ENCODE results near the gene FBXL7.

FBXL7 gene

DNA sequence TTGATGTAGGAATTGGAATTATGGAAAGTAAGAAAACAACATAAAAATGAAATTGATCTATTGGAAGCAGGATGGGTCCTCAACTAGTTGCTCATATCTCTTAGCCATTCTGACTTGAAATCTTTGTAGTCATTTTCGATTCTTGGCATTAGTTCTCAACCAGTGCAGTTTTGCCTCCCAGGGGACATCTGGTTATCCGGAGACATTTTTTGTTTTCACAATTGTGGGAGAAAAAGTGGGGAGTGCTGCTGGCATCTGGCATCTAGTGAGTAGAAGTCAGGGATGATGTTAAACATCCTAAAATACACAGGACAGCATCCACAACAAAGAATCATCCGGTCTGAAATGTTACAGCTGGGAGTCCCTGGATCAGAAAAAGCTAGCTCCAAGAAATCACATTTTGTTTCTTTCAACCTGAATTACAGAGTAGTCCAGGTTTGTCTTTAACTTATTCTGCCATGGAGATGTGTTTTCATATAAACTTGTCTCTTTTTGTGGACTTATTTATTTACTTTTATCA is 74.9 kb downstream of the FBXL7 start:
- no peak overlapping the region for H2AFZ ChIP-seq (ENCODE audit: low read depth, low read length, severe bottlenecking)
- H4K20me1 ChIP-seq (ENCODE audit: low read depth, low read length) = no peaks in the 10 kb centered on the region
- H3K9me2 ChIP-seq (replicated peaks; ENCODE audit: insufficient read depth, low read length) = no peaks in the 10 kb centered on the region; the same call in 1 of the 2 replicates
- H3K27me3 ChIP-seq (ENCODE audit: low read length) = no peaks in the 10 kb centered on the region
- no peaks in the 10 kb centered on the region for H3F3A ChIP-seq (ENCODE audit: insufficient read depth)
- no peaks in the 10 kb centered on the region for H3K79me2 ChIP-seq (ENCODE audit: insufficient read depth, low read length)
- no peak overlapping the region for H3K4me2 ChIP-seq (ENCODE audit: low read depth, low read length, poor library complexity, severe bottlenecking)
- H3K9me3 ChIP-seq (ENCODE audit: insufficient read depth, low read length) = no peaks in the 10 kb centered on the region
- no peak overlapping the region for H3K27ac ChIP-seq (ENCODE audit: low read depth, low read length)
- no peaks in the 10 kb centered on the region for H3K36me3 ChIP-seq (ENCODE audit: low read length)
- no peak for TF ChIP-seq EZH2phosphoT487 (conservative IDR thresholded peaks at IDR 0.05; ENCODE audit: low read length)
- TF ChIP-seq, protein P1, sequence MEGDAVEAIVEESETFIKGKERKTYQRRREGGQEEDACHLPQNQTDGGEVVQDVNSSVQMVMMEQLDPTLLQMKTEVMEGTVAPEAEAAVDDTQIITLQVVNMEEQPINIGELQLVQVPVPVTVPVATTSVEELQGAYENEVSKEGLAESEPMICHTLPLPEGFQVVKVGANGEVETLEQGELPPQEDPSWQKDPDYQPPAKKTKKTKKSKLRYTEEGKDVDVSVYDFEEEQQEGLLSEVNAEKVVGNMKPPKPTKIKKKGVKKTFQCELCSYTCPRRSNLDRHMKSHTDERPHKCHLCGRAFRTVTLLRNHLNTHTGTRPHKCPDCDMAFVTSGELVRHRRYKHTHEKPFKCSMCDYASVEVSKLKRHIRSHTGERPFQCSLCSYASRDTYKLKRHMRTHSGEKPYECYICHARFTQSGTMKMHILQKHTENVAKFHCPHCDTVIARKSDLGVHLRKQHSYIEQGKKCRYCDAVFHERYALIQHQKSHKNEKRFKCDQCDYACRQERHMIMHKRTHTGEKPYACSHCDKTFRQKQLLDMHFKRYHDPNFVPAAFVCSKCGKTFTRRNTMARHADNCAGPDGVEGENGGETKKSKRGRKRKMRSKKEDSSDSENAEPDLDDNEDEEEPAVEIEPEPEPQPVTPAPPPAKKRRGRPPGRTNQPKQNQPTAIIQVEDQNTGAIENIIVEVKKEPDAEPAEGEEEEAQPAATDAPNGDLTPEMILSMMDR (IDR thresholded peaks at IDR 0.05; ENCODE audit: insufficient read depth, low read length, poor library complexity, severe bottlenecking) = no peak
- no peak overlapping the region for H3K4me3 ChIP-seq (ENCODE audit: insufficient read depth, low read length, poor library complexity, severe bottlenecking)
- no peak overlapping the region for H3K9ac ChIP-seq (ENCODE audit: low read length)

DNA sequence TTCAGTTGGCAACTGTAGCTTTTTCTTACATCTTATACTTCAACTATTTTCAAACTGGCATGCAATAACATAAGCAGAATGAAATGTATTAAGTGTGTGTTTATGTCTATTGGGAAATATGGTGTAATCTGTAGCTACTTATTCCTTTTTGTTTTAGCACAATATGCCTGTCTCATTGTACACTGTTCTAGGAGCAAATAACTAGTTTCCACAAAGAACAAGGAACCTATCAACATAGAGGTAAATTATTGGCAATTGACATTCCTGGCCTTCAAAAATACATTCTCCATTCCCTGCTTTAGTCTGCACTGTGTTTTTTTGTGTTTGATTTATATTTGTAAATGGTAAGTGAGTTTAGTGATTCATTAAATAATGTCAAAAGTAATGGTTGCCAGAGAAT is 75.7 kb downstream of the FBXL7 start:
- TF ChIP-seq, protein P1 (IDR thresholded peaks at IDR 0.05; ENCODE audit: insufficient read depth, low read length, poor library complexity, severe bottlenecking) = no peak
- TF ChIP-seq EZH2phosphoT487 (conservative IDR thresholded peaks at IDR 0.05; ENCODE audit: low read length) = no peak
- no peak overlapping the region for H2AFZ ChIP-seq (ENCODE audit: low read depth, low read length, severe bottlenecking)
- H4K20me1 ChIP-seq (ENCODE audit: low read depth, low read length) = no peaks in the 10 kb centered on the region
- H3K79me2 ChIP-seq (ENCODE audit: insufficient read depth, low read length) = no peaks in the 10 kb centered on the region
- no peak overlapping the region for H3K4me3 ChIP-seq (ENCODE audit: insufficient read depth, low read length, poor library complexity, severe bottlenecking)
- H3K9ac ChIP-seq (ENCODE audit: low read length) = no peak overlapping the region
- no peaks in the 10 kb centered on the region for H3K36me3 ChIP-seq (ENCODE audit: low read length)
- no peak overlapping the region for H3K27ac ChIP-seq (ENCODE audit: low read depth, low read length)
- H3K4me2 ChIP-seq (ENCODE audit: low read depth, low read length, poor library complexity, severe bottlenecking) = no peak overlapping the region
- no peaks in the 10 kb centered on the region; the same call in 1 of the 2 replicates for H3K9me2 ChIP-seq (replicated peaks; ENCODE audit: insufficient read depth, low read length)
- no peaks in the 10 kb centered on the region for H3F3A ChIP-seq (ENCODE audit: insufficient read depth)
- H3K27me3 ChIP-seq (ENCODE audit: low read length) = no peaks in the 10 kb centered on the region
- no peaks in the 10 kb centered on the region for H3K9me3 ChIP-seq (ENCODE audit: insufficient read depth, low read length)

DNA sequence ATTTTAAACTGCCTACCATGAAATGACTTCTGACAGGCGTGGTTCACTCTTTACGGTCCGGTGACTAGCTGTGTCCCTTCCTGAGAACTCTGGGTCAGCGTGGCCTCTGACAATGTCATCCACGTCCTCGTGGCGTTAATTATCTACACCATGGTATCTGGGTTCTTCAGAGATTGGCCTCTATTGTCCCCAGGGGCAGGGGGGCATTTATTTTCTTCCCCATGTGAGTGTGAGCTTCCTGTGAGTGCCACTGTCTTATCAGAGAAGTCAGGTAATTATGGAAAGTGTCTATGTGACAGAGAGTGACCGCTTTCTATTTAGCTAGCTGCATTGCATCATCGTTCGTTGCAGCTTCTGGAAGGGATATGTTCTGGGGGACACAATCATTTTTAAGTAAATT is 77.2 kb downstream of the FBXL7 start:
- no peaks in the 10 kb centered on the region for H3F3A ChIP-seq (ENCODE audit: insufficient read depth)
- no peak overlapping the region for H3K4me3 ChIP-seq (ENCODE audit: insufficient read depth, low read length, poor library complexity, severe bottlenecking)
- no peak for TF ChIP-seq EZH2phosphoT487 (conservative IDR thresholded peaks at IDR 0.05; ENCODE audit: low read length)
- TF ChIP-seq, protein P1 (IDR thresholded peaks at IDR 0.05; ENCODE audit: insufficient read depth, low read length, poor library complexity, severe bottlenecking) = no peak
- H2AFZ ChIP-seq (ENCODE audit: low read depth, low read length, severe bottlenecking) = no peak overlapping the region
- no peaks in the 10 kb centered on the region for H3K9me3 ChIP-seq (ENCODE audit: insufficient read depth, low read length)
- H3K79me2 ChIP-seq (ENCODE audit: insufficient read depth, low read length) = no peaks in the 10 kb centered on the region
- no peaks in the 10 kb centered on the region for H3K27me3 ChIP-seq (ENCODE audit: low read length)
- no peaks in the 10 kb centered on the region; the same call in 1 of the 2 replicates for H3K9me2 ChIP-seq (replicated peaks; ENCODE audit: insufficient read depth, low read length)
- H3K36me3 ChIP-seq (ENCODE audit: low read length) = no peaks in the 10 kb centered on the region
- no peak overlapping the region for H3K9ac ChIP-seq (ENCODE audit: low read length)
- no peak overlapping the region for H3K4me2 ChIP-seq (ENCODE audit: low read depth, low read length, poor library complexity, severe bottlenecking)
- H4K20me1 ChIP-seq (ENCODE audit: low read depth, low read length) = no peaks in the 10 kb centered on the region
- H3K27ac ChIP-seq (ENCODE audit: low read depth, low read length) = no peak overlapping the region
